Fibroblast of mammary gland (primary cell): ENCODE data around the gene DRG2.

Source experiments
- DNase-seq: peaks from one replicate; pipeline ENCODE4 v3.0.0-alpha.2; 2010; ENCODE audit warnings: low read depth
- H3K4me3 ChIP-seq: 2 replicates; pipeline ENCODE4 v1.5.1; 2011; ENCODE audit warnings: low read depth, mild to moderate bottlenecking, low read length, moderate library complexity; ENCODE audit not compliant: control insufficient read depth
- TF ChIP-seq, protein P1 (sequence below): conservative IDR thresholded peaks from 2 replicates; pipeline ENCODE4 v1.5.1; 2011; ENCODE audit warnings: low read depth, low read length, inconsistent platforms; ENCODE audit not compliant: control insufficient read depth, insufficient read depth

DRG2 gene

DNA sequence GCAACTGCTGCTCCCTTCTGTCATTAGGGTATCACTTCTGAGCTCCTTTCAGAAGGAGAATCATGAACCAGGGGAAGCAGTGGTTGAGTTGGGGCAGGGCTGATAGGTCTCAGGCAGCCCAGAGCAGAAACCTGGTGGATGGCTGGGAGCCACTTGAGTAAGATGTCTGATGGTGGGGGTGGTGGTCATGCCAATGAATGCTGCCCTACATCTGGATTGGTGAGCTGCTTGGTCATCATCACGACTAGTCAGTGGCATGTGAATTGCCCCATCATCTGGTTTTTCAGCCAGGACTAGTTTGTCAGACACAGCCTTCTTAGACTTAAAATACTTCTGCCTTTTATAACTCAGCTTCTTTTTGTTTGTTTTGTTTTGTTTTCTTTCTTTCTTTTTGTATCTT, 46.0 kb upstream of the DRG2 start:
- no peak overlapping the region for H3K4me3 ChIP-seq
- DNase-seq, result peak; percentile 85
- TF ChIP-seq, protein P1, sequence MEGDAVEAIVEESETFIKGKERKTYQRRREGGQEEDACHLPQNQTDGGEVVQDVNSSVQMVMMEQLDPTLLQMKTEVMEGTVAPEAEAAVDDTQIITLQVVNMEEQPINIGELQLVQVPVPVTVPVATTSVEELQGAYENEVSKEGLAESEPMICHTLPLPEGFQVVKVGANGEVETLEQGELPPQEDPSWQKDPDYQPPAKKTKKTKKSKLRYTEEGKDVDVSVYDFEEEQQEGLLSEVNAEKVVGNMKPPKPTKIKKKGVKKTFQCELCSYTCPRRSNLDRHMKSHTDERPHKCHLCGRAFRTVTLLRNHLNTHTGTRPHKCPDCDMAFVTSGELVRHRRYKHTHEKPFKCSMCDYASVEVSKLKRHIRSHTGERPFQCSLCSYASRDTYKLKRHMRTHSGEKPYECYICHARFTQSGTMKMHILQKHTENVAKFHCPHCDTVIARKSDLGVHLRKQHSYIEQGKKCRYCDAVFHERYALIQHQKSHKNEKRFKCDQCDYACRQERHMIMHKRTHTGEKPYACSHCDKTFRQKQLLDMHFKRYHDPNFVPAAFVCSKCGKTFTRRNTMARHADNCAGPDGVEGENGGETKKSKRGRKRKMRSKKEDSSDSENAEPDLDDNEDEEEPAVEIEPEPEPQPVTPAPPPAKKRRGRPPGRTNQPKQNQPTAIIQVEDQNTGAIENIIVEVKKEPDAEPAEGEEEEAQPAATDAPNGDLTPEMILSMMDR, result no peak

DNA sequence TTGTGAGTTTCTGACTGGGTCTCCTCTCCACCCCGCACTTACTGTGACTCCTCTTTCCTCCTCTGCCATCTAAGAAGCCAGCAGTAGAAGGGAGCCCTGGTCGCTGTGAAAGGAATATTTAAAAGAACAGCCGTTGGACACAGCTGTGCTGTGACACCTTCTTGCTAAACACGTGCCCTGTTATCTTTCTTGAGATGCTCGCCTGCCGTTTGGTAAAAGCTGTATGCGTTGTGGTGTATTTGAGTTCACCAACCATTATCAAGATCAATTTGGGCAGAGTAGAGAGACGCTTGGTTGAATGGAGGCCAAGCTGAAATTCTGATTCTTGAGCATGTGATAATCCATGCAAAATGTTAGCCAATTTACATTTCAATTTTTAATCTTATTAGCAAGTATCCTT, 44.8 kb upstream of the DRG2 start:
- no peak overlapping the region for H3K4me3 ChIP-seq
- TF ChIP-seq, protein P1, result no peak
- DNase-seq, result no peak

DNA sequence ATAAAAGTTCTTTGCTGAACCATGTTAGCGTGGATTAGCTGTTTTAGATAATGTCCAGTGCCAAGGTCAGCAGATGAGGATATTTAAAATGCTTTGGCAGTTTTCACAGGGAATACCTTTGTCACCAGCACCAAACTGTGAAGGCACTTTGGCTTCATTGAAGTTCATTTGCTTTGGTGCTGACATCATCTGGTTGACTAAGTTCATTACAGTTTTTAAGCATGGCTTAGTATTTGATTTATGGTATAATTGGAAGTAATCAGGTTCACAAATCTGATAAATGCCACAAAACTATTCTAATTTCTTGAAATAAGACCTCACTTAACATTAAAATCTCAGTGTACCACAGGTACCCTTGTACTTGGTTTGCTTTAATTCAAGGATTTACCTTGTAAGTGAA, 44.3 kb upstream of the DRG2 start:
- TF ChIP-seq, protein P1, result peak; percentile 12
- DNase-seq, result peak; percentile 37
- H3K4me3 ChIP-seq, result no peak overlapping the region

DNA sequence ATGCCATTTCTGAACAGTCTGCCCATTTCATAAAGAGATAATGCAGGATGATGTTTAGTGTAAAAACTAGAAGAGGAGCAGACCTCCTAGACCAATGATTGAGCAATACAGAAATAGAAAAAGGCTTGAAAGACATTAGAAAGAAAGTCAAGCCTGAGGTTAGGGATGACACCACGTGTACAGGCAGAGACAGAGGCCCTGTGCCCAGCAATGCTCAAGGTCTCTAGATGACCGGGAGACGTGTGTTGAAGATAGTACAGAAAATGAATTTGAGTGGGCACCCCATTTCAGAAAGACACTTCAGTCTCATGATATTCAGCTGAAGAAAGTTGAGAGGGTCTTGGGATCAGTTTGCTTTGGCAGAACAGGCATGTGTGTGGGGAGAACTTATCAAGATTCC, 43.1 kb upstream of the DRG2 start:
- TF ChIP-seq, protein P1, result no peak
- no peak for DNase-seq
- H3K4me3 ChIP-seq, result no peak overlapping the region

DNA sequence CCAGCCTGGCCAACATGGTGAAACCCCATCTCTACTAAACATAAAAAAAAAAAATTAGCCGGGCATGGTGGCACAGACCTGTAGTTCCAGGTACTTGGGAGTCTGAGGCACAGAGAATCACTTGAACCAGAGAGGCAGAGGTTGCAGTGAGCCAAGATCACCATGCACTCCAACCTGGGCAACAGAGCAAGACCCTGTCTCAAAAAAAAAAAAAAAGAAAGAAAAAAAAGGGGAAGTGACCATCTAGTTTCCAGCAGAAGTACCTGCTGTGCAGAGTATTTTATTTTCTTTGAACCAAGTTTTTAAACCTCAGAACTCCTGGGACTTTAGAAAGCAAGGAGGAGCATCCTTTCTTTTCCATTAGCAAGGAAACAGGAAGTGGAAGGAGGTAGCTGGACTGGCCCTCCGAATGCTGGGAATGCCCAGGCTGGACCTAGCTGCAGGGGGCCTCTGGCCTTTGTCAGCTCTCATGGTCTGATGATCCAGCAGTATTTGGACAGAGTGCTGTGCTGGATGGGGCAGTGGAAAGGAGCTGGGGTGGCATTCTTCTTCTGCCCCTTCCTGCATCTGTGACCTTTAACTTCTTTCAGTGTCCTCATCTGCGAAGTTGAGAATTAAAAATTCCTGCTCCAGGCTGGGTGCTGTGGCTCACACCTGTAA, 41.9 kb upstream of the DRG2 start:
- TF ChIP-seq, protein P1, result no peak
- no peak overlapping the region for H3K4me3 ChIP-seq
- DNase-seq, result no peak

DNA sequence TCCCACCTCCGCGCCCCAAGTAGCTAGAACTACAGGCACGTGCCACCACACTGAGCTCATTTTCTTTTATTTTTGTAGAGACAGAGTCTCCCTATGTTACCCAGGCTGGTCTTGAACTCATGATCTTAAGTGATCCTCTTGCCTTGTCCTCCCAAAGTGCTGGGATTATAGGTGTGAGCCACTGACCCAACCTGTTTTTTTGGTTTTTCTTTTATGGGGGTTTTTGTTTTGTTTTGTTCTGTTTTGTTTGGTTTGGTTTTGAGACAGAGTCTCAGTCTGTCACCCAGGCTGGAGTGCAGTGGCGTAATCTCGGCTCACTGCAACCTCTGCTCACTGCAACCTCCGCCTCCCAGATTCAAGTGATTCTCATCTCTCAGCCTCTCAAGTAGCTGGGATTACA, 32.2 kb upstream of the DRG2 start:
- TF ChIP-seq, protein P1, result no peak
- no peak for DNase-seq
- no peak overlapping the region for H3K4me3 ChIP-seq

DNA sequence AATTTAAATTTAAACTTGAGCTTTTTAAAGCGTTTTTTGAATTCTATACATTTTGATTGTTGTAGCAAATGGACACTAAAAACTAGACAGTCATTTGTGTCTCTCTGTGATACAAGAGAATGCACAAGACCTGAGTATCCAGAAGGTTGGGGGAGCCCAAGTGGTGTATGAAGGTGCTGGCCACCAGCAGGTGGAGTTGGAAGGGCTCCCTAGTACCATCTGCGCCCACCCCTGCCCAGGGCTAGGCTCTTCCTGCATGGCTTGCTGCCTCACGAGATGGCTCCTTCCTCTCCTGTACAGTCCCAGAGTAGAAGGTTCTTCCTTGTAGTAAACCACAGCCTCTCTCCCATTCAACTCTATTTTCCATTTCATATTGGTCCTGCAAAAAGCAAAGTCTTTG, 31.5 kb upstream of the DRG2 start:
- H3K4me3 ChIP-seq, result no peak overlapping the region
- no peak for DNase-seq
- TF ChIP-seq, protein P1, result no peak
